Measurements from ENCODE around the gene SLC29A2.

The SLC29A2 gene, protein sequence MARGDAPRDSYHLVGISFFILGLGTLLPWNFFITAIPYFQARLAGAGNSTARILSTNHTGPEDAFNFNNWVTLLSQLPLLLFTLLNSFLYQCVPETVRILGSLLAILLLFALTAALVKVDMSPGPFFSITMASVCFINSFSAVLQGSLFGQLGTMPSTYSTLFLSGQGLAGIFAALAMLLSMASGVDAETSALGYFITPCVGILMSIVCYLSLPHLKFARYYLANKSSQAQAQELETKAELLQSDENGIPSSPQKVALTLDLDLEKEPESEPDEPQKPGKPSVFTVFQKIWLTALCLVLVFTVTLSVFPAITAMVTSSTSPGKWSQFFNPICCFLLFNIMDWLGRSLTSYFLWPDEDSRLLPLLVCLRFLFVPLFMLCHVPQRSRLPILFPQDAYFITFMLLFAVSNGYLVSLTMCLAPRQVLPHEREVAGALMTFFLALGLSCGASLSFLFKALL

GRCh38 chr11:66371627-66372415 lies at the start of gene SLC29A2:
SLC29A2 (minus strand) TSS chr11:66371760; CDS start chr11:66371591, 169 bp downstream.
- peak; percentile 27 for DNase-seq (ENCODE audit: low read depth)

GRCh38 chr11:66420671-66421476 lies 49.3 kb upstream of the SLC29A2 start, which contains the start of gene NPAS4:
NPAS4 (plus strand) TSS chr11:66421035; CDS start chr11:66421180, 145 bp downstream.
- DNase-seq (ENCODE audit: low read depth) = no peak

DNA sequence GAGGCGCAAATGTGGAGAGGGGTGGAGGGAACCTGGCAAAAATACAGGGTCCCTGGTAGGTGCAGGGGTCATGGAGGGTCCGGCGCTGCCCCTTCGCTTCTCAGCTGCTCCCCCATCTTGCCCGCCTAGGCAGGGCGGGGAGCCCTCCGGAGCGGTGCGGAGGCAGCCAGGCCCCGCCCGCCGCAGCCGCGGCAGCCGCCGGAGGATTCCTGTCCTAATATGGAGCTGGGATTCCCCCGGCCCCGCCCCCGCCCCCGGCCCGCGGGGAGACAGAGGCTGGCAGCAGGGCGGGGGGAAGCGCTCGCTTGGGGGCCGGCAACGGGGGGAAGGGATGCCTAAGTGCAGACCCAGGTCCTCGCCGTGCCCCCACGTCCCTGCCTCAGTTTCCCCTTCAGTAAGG lies 48.3 kb upstream of the SLC29A2 start:
- no peak for DNase-seq (ENCODE audit: low read depth)

DNA sequence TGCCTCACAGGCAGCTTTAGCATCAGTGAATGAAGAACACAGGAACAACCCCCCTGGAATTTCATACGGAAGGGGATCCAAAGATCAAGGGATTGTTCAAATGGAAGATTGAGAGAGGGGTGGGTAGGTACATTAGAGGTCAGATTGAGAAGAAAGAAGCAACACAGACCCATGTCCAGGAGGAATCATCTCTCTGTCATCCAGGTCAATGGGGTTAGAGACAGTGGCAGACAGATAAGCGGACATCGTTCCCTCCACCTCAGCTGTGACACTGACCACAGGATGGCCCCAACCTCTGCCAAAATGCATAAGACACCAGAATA lies 47.4 kb upstream of the SLC29A2 start:
- no peak for DNase-seq (ENCODE audit: low read depth)

DNA sequence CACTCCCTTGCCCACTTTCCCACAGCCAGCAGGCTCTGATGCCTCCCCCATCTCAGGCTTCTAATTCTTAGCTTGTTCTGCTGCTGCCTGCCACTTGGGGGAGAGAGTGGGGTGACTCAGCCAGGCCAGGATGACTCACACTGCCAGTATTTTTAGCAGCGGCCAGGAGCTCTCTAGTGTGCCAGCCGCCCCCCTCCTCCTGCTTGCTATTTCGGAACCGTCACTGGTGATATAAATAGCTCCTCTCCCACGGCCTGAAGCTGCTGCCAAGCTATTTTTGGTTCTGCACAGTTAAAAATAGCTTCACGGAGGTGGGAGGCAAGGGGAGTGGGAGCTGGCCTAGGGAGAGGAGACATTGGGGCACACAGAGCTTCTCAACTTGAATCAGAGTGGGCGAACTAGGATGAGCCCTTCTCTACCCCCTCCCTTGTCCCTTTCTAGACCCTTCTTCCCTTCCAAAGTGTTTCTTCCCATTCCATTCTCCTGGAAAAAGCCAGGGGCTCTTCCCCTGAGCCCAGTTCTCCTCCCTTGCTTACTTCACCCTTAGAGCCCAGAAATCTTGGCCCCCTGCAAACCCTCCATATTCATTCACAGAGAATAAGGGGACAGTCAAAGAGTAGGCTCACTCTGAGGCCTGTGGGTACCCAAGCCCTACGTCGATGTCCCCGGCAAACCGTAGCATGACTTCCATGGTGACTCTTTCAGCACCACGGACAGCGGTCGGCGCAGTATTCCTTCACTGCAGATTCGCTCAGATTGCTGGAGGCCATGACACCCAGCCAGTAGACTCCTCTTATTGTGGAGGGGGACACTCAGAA lies 46.8 kb upstream of the SLC29A2 start:
- peak; percentile 99 for DNase-seq (ENCODE audit: low read depth)

GRCh38 chr11:66417000-66417399 lies 45.4 kb upstream of the SLC29A2 start:
- DNase-seq (ENCODE audit: low read depth) = no peak

- DNase-seq (ENCODE audit: low read depth) = no peak
These were observed 43.9 kb upstream of the SLC29A2 start for GRCh38 chr11:66415423-66415822.

GRCh38 chr11:66414120-66414934 lies 42.8 kb upstream of the SLC29A2 start:
- no peak for DNase-seq (ENCODE audit: low read depth)

GRCh38 chr11:66413167-66413566 lies 41.6 kb upstream of the SLC29A2 start:
- no peak for DNase-seq (ENCODE audit: low read depth)

DNA sequence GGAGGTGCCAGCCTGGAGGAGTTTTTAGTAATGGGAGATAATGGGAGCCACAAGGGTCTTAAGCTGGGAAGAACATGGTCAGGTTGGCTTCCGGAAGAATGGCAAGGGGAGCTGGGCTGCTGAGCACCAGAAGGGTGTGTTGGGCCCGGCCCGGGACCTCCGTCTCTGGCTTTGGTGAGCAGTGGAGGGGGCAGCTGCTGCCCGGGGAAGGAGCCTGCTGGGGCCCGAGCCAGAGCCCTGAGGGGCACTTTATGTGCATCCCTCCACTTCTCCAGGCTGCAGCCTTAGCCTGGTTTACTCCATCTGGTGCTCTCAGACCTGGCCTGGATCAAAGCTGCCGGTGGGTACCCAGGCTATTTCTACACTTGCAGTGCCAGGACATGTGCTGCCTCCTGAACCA lies 40.5 kb upstream of the SLC29A2 start:
- DNase-seq (ENCODE audit: low read depth) = no peak

GRCh38 chr11:66411323-66411722 lies 39.8 kb upstream of the SLC29A2 start:
- DNase-seq (ENCODE audit: low read depth) = no peak

DNA sequence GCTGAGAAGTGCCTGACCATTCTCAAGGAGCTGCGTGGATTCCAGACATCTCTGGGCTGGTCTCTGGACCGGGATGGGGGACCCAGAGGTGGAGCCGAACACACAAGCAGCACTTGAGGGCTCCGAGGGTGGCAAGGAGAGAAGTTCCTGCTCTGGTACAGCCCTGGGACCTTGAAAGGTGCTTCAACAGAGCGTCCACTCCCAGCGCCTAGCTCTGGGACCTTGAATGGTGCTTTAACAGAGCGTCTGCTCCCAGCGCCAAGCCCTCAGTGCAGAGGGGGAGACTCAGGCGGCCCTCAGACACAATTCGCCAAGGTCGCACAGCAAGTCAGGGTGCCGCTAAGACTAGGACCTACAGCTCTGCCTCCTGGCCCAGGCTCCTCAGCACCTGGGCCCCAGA lies 38.6 kb upstream of the SLC29A2 start:
- no peak for DNase-seq (ENCODE audit: low read depth)

GRCh38 chr11:66409226-66409625 lies 37.7 kb upstream of the SLC29A2 start:
- no peak for DNase-seq (ENCODE audit: low read depth)

GRCh38 chr11:66408488-66409214 lies 37.1 kb upstream of the SLC29A2 start:
- peak; percentile 97 for DNase-seq (ENCODE audit: low read depth)

GRCh38 chr11:66407651-66408050 lies 36.1 kb upstream of the SLC29A2 start:
- DNase-seq (ENCODE audit: low read depth) = no peak

- no peak for DNase-seq (ENCODE audit: low read depth)
These were observed 22.4 kb upstream of the SLC29A2 start for GRCh38 chr11:66393954-66394353.

DNA sequence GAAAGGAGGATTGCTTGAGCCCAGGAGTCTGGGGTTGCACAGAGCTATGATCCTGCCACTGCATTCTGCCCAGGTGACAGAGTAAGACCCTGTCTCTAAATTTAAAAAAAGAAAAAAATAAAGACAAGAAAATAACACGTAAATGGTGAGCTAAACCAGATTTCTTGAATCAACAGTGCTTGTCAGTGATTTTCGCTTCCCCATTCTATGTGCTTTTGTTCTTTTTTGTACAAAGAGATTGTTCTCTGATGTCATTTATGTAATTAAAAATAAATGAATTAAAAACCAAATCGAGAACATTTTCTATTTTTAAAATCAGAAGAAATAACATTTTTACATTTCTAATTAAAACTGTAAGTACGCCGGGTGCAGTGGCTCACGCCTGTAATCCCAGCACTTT lies 19.8 kb upstream of the SLC29A2 start:
- DNase-seq (ENCODE audit: low read depth) = no peak

DNA sequence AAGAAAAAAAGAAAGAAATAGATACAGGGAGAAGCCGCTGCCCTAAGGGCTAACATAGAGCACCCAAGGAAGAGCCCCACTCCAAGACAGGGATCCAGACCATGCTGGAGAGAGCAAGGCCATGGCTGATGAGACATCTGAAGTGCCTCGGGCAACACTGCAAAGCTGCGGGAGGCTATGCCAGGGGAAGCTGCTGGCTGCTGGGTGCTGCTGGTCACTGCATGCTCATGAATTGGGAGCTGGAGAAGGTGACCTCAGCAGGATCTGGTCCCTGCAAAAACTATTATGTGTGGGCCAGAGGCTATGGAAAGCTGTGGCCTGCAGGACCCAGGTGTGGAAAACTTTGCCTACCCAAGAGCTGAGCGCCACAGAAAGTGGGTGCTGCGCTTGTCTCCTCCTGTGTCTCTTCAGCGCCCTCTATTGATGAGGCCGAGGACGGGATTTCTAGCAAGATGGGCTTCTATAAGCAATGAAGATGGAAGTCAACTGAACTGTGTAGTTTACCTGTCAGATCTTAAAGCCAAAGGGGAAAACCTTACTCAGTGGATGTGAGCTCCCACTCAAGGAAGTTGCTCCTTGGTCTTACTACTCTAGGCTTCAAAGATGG lies 17.3 kb upstream of the SLC29A2 start:
- peak; percentile 79 for DNase-seq (ENCODE audit: low read depth)
